NB4 (cell line): ENCODE measurements around the gene RDH13.

Experiments
- MYC ChIP-seq: IDR thresholded peaks from 2 replicates; pipeline ENCODE4 v1.6.1; 2011; ENCODE audit warnings: low read depth, low read length
- POLR2A ChIP-seq: IDR thresholded peaks from 2 replicates; pipeline ENCODE4 v1.6.1; 2011; ENCODE audit warnings: mild to moderate bottlenecking; ENCODE audit not compliant: insufficient read length; ENCODE audit errors: extremely low read depth
- TF ChIP-seq, protein P1 (sequence below): IDR thresholded peaks from one replicate; pipeline ENCODE4 v1.5.1; 2012; ENCODE audit warnings: low read depth, low read length
- TF ChIP-seq, protein P2 (sequence below): IDR thresholded peaks from 2 replicates; pipeline ENCODE4 v1.6.1; 2011; ENCODE audit warnings: low read depth, low read length

GRCh38 chr19:55041244-55041626 lies 21.7 kb downstream of the RDH13 start:
- TF ChIP-seq, protein P1, sequence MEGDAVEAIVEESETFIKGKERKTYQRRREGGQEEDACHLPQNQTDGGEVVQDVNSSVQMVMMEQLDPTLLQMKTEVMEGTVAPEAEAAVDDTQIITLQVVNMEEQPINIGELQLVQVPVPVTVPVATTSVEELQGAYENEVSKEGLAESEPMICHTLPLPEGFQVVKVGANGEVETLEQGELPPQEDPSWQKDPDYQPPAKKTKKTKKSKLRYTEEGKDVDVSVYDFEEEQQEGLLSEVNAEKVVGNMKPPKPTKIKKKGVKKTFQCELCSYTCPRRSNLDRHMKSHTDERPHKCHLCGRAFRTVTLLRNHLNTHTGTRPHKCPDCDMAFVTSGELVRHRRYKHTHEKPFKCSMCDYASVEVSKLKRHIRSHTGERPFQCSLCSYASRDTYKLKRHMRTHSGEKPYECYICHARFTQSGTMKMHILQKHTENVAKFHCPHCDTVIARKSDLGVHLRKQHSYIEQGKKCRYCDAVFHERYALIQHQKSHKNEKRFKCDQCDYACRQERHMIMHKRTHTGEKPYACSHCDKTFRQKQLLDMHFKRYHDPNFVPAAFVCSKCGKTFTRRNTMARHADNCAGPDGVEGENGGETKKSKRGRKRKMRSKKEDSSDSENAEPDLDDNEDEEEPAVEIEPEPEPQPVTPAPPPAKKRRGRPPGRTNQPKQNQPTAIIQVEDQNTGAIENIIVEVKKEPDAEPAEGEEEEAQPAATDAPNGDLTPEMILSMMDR: no peak
- TF ChIP-seq POLR2A (no peak), MYC (no peak)
- TF ChIP-seq, protein P2, sequence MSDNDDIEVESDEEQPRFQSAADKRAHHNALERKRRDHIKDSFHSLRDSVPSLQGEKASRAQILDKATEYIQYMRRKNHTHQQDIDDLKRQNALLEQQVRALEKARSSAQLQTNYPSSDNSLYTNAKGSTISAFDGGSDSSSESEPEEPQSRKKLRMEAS: no peak
